ENCODE data around the gene RRM2. TPM values are rescaled to one million over a fixed set of nuclear protein-coding genes. Genes with fewer than 3 reads are reported as not detected.

Gene RRM2
- total and polyA plus RNA-seq, 2 experiments from 2014 or later, result 108 to 119 TPM

DNA sequence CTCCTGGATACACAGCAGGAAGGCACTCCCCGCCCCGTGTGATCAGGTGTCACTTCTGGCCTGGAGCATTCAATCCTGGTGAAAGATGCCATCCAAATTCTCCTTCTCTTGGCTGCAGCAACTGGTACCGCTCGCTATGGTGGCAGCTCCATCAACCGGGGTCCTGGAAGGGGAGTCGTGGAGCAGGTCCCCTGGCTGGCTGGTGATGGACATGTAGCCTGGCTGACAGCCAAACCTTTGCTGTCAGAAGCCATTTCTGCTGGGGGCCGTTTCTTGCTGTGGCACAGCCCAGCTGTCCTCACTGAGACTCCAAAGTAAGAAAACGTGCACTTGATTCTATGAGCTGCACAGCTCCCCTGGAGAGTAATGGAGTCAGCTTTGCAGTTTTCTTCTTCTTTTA is 35.2 kb upstream of the RRM2 start (continued):
- TF ChIP-seq POLR2AphosphoS5 (IDR thresholded peaks at IDR 0.05; ENCODE audit: low read depth) (no peak), ZNF114 (CRISPR knock-in tag; IDR thresholded peaks at IDR 0.05) (no peak), NANOG (IDR thresholded peaks at IDR 0.05; ENCODE audit: borderline replicate concordance) (no peak), EZH2 (IDR thresholded peaks at IDR 0.05; ENCODE audit: low read depth, unreplicated experiment) (no peak)
- TF ChIP-seq, protein P1, sequence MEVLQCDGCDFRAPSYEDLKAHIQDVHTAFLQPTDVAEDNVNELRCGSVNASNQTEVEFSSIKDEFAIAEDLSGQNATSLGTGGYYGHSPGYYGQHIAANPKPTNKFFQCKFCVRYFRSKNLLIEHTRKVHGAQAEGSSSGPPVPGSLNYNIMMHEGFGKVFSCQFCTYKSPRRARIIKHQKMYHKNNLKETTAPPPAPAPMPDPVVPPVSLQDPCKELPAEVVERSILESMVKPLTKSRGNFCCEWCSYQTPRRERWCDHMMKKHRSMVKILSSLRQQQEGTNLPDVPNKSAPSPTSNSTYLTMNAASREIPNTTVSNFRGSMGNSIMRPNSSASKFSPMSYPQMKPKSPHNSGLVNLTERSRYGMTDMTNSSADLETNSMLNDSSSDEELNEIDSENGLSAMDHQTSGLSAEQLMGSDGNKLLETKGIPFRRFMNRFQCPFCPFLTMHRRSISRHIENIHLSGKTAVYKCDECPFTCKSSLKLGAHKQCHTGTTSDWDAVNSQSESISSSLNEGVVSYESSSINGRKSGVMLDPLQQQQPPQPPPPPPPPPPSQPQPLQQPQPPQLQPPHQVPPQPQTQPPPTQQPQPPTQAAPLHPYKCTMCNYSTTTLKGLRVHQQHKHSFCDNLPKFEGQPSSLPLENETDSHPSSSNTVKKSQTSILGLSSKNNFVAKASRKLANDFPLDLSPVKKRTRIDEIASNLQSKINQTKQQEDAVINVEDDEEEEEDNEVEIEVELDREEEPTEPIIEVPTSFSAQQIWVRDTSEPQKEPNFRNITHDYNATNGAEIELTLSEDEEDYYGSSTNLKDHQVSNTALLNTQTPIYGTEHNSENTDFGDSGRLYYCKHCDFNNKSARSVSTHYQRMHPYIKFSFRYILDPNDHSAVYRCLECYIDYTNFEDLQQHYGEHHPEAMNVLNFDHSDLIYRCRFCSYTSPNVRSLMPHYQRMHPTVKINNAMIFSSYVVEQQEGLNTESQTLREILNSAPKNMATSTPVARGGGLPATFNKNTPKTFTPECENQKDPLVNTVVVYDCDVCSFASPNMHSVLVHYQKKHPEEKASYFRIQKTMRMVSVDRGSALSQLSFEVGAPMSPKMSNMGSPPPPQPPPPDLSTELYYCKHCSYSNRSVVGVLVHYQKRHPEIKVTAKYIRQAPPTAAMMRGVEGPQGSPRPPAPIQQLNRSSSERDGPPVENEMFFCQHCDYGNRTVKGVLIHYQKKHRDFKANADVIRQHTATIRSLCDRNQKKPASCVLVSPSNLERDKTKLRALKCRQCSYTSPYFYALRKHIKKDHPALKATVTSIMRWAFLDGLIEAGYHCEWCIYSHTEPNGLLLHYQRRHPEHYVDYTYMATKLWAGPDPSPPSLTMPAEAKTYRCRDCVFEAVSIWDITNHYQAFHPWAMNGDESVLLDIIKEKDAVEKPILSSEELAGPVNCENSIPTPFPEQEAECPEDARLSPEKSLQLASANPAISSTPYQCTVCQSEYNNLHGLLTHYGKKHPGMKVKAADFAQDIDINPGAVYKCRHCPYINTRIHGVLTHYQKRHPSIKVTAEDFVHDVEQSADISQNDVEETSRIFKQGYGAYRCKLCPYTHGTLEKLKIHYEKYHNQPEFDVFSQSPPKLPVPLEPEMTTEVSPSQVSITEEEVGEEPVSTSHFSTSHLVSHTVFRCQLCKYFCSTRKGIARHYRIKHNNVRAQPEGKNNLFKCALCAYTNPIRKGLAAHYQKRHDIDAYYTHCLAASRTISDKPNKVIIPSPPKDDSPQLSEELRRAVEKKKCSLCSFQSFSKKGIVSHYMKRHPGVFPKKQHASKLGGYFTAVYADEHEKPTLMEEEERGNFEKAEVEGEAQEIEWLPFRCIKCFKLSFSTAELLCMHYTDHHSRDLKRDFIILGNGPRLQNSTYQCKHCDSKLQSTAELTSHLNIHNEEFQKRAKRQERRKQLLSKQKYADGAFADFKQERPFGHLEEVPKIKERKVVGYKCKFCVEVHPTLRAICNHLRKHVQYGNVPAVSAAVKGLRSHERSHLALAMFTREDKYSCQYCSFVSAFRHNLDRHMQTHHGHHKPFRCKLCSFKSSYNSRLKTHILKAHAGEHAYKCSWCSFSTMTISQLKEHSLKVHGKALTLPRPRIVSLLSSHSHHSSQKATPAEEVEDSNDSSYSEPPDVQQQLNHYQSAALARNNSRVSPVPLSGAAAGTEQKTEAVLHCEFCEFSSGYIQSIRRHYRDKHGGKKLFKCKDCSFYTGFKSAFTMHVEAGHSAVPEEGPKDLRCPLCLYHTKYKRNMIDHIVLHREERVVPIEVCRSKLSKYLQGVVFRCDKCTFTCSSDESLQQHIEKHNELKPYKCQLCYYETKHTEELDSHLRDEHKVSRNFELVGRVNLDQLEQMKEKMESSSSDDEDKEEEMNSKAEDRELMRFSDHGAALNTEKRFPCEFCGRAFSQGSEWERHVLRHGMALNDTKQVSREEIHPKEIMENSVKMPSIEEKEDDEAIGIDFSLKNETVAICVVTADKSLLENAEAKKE (CRISPR knock-in tag; IDR thresholded peaks at IDR 0.05), result no peak

DNA sequence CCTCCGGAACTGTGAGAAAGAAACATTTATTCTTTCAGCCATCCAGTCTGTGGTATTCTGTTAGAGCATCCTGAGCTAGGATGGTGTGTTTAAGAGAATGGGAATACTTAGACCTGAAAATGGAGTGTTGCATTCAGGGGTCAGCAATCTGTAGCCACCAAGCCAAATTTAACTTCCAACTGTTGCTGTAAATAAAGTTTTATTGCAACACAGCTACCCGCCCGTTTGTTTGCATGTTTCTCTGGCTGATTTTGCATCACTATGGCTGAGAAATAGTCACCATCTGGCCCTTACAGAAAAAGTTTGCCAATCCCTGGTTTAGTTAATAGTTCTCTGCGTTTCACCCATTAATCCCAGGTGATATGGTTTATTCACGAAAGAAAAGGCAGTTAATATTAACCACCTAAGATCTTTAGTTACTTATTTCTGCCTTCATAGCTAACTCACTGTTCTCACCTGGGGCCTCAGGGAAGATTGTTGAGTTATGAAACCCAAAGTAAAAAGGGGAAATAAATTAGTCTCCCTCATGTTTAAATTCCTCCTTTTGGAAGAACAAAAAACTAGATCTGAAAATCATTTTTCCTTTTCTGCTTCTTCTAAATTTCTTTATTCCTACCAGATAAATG is 32.9 kb upstream of the RRM2 start:
- Mint-ChIP-seq H3K27me3 (ENCODE audit: insufficient read depth, low read depth, poor library complexity) (peaks cover 5% of the 10 kb centered on the region), H3K9me3 (0 out of 3 replicates have a peak, but pooled peaks cover 8% of the 10 kb centered on the region), H3K4me3 (no peak overlapping the region), H3K36me3 (ENCODE audit: low read depth) (no peaks in the 10 kb centered on the region), H3K4me1 (peaks cover 9% of the 10 kb centered on the region), H3K27ac (no peak overlapping the region)
- Histone ChIP-seq H2AFZ (peak overlapping the region; percentile 14; the same call in 1 of the 2 replicates), H3F3A (replicated peaks; ENCODE audit: low read depth) (no peaks in the 10 kb centered on the region), H3K9me2 (ENCODE audit: insufficient read depth) (no peaks in the 10 kb centered on the region), H3K4me3 (no peak overlapping the region), H3K27ac (ENCODE audit: low read depth) (no peak overlapping the region), H3K4me2 (no peak overlapping the region), H3K4me1 (ENCODE audit: insufficient read depth) (no peaks in the 10 kb centered on the region), H3K27me3 (ENCODE audit: insufficient read depth) (no peaks in the 10 kb centered on the region), H4K20me1 (replicated peaks; ENCODE audit: insufficient read depth) (no peaks in the 10 kb centered on the region), H3K79me2 (replicated peaks; ENCODE audit: insufficient read depth) (no peaks in the 10 kb centered on the region), H3K36me3 (ENCODE audit: insufficient read depth) (no peaks in the 10 kb centered on the region)
- DNase-seq (ENCODE audit: low spot score), result no peak
- ATAC-seq, result no peak
- no peak for TF ChIP-seq STAT1 (IDR thresholded peaks at IDR 0.05; ENCODE audit: unreplicated experiment)
- TF ChIP-seq, protein P2, sequence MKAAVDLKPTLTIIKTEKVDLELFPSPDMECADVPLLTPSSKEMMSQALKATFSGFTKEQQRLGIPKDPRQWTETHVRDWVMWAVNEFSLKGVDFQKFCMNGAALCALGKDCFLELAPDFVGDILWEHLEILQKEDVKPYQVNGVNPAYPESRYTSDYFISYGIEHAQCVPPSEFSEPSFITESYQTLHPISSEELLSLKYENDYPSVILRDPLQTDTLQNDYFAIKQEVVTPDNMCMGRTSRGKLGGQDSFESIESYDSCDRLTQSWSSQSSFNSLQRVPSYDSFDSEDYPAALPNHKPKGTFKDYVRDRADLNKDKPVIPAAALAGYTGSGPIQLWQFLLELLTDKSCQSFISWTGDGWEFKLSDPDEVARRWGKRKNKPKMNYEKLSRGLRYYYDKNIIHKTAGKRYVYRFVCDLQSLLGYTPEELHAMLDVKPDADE (IDR thresholded peaks at IDR 0.05), result no peak
- no peak for TF ChIP-seq ZNF114 (CRISPR knock-in tag; IDR thresholded peaks at IDR 0.05)
- no peak for TF ChIP-seq JUNB (IDR thresholded peaks at IDR 0.05; ENCODE audit: unreplicated experiment)
- TF ChIP-seq, protein P1 (CRISPR knock-in tag; IDR thresholded peaks at IDR 0.05), result no peak
- TF ChIP-seq CREB1 (CRISPR knock-in tag; IDR thresholded peaks at IDR 0.05; ENCODE audit: low read depth), result no peak
